Measurements from ENCODE around the gene NPC1L1.

NPC1L1 gene

DNA sequence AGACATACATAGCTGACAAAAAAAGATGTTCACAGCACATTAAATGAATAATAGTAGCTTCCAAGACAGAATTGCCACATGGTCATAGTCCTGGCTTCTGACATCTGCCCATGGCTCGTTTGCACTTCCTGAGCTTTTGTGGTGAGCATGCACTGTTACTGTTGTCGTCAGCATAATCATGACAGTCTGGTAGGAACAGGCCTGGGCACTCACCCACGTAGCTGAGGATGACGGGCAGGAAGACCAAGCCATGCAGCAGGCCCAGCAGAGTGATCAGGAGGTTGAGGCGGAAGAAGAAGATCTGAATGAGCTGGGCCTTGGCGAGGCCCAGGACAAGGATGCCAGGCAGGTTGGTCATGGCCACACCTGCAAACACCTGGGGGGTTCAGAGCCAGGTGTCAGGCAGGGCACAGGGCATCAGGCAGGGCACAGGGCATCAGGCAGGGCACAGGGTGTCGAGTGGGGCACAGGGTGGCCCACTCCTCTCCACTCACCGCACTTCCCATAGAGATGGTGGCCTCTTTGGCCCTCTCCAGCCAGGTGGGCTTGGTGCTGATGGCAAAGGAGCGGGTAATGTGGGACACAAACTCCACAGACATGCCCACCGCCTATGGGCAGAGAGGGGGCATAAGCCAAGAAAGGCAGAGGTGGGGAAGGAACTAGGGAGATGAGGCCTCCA lies 25.4 kb downstream of the NPC1L1 start:
- Histone ChIP-seq H3F3A (ENCODE audit: insufficient read depth) (no peaks in the 10 kb centered on the region), H3K27me3 (ENCODE audit: low read length) (no peaks in the 10 kb centered on the region)

DNA sequence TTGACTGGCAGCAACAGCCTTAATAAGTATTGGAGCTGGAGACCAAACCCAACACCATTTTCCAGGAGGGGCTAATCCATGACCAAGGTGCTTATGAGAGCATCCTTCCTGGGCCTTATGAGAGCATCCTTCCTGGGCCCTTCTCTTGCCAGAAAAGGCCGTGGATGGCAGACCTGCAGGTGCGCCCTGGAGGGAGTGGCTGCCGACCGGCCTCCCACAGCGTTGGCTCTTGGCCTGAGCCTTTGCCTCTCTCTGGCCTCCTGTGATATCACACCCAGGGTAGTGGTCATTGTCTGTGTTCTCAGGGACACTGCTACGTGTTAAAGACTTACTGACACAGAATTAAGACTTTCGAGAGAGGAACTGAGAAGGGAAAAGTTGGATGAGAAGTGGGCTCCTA lies 28.4 kb downstream of the NPC1L1 start:
- TF ChIP-seq, protein P1, sequence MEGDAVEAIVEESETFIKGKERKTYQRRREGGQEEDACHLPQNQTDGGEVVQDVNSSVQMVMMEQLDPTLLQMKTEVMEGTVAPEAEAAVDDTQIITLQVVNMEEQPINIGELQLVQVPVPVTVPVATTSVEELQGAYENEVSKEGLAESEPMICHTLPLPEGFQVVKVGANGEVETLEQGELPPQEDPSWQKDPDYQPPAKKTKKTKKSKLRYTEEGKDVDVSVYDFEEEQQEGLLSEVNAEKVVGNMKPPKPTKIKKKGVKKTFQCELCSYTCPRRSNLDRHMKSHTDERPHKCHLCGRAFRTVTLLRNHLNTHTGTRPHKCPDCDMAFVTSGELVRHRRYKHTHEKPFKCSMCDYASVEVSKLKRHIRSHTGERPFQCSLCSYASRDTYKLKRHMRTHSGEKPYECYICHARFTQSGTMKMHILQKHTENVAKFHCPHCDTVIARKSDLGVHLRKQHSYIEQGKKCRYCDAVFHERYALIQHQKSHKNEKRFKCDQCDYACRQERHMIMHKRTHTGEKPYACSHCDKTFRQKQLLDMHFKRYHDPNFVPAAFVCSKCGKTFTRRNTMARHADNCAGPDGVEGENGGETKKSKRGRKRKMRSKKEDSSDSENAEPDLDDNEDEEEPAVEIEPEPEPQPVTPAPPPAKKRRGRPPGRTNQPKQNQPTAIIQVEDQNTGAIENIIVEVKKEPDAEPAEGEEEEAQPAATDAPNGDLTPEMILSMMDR (IDR thresholded peaks at IDR 0.05; ENCODE audit: insufficient read depth, low read length, poor library complexity, severe bottlenecking) = no peak
- TF ChIP-seq EZH2phosphoT487 (conservative IDR thresholded peaks at IDR 0.05; ENCODE audit: low read length) = no peak
- H3K4me3 ChIP-seq (ENCODE audit: insufficient read depth, low read length, poor library complexity, severe bottlenecking) = no peak overlapping the region
- H2AFZ ChIP-seq (ENCODE audit: low read depth, low read length, severe bottlenecking) = no peak overlapping the region
- no peak overlapping the region for H3K4me2 ChIP-seq (ENCODE audit: low read depth, low read length, poor library complexity, severe bottlenecking)
- no peaks in the 10 kb centered on the region for H3K79me2 ChIP-seq (ENCODE audit: insufficient read depth, low read length)
- no peaks in the 10 kb centered on the region for H4K20me1 ChIP-seq (ENCODE audit: low read depth, low read length)
- H3K27me3 ChIP-seq (ENCODE audit: low read length) = no peaks in the 10 kb centered on the region
- H3K27ac ChIP-seq (ENCODE audit: low read depth, low read length) = no peak overlapping the region
- H3F3A ChIP-seq (ENCODE audit: insufficient read depth) = no peaks in the 10 kb centered on the region
- H3K9me2 ChIP-seq (replicated peaks; ENCODE audit: insufficient read depth, low read length) = no peaks in the 10 kb centered on the region
- H3K9ac ChIP-seq (ENCODE audit: low read length) = no peak overlapping the region
- no peaks in the 10 kb centered on the region for H3K9me3 ChIP-seq (ENCODE audit: insufficient read depth, low read length)
- H3K36me3 ChIP-seq (ENCODE audit: low read length) = no peaks in the 10 kb centered on the region

More for the DNA sequence above, 25.4 kb downstream of the NPC1L1 start:
- Histone ChIP-seq H3K4me2 (ENCODE audit: low read depth, low read length, poor library complexity, severe bottlenecking) (no peak overlapping the region), H3K79me2 (ENCODE audit: insufficient read depth, low read length) (no peaks in the 10 kb centered on the region), H3K27ac (ENCODE audit: low read depth, low read length) (no peak overlapping the region), H3K9ac (ENCODE audit: low read length) (no peak overlapping the region), H3K9me3 (ENCODE audit: insufficient read depth, low read length) (no peaks in the 10 kb centered on the region), H3K9me2 (replicated peaks; ENCODE audit: insufficient read depth, low read length) (no peaks in the 10 kb centered on the region), H3K4me3 (ENCODE audit: insufficient read depth, low read length, poor library complexity, severe bottlenecking) (no peak overlapping the region), H3K36me3 (ENCODE audit: low read length) (no peaks in the 10 kb centered on the region), H2AFZ (ENCODE audit: low read depth, low read length, severe bottlenecking) (no peak overlapping the region), H4K20me1 (ENCODE audit: low read depth, low read length) (no peaks in the 10 kb centered on the region)
- TF ChIP-seq, protein P1 (IDR thresholded peaks at IDR 0.05; ENCODE audit: insufficient read depth, low read length, poor library complexity, severe bottlenecking) = no peak
- TF ChIP-seq EZH2phosphoT487 (conservative IDR thresholded peaks at IDR 0.05; ENCODE audit: low read length) = no peak

DNA sequence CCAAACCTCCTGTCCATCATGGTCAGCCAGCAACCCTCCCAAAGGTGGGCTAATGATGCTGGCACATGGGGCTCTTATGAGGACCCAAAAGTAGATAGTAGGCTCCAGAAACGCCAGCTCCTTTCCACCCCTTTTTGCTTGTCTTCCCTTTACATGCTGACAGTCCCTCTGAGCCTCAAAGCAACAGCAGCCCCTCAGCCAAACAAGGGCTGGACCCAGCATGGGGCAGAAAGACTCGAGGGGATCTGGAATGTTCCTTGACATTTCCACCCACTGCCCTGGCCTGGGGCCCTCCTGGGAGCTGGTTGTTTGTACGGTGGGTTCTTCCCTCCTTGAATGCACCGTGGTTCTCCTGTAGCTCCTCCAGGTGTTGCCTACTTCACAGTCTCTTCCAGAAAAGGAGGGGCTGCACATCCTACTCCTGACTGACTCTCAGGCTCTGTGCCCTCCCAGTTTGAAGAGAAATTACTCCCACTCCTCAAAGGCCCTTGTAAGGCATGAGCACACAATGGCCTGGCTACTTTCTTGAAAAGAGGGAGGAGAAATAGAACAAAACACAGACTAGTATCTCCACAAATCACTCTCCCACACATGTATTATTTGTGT lies 29.2 kb downstream of the NPC1L1 start:
- Histone ChIP-seq H3K9ac (ENCODE audit: low read length) (no peak overlapping the region), H3K36me3 (ENCODE audit: low read length) (no peaks in the 10 kb centered on the region), H3K4me3 (ENCODE audit: insufficient read depth, low read length, poor library complexity, severe bottlenecking) (no peak overlapping the region), H3K9me3 (ENCODE audit: insufficient read depth, low read length) (no peaks in the 10 kb centered on the region), H3F3A (ENCODE audit: insufficient read depth) (no peaks in the 10 kb centered on the region), H3K79me2 (ENCODE audit: insufficient read depth, low read length) (no peaks in the 10 kb centered on the region), H3K27me3 (ENCODE audit: low read length) (no peaks in the 10 kb centered on the region), H3K4me2 (ENCODE audit: low read depth, low read length, poor library complexity, severe bottlenecking) (no peak overlapping the region), H2AFZ (ENCODE audit: low read depth, low read length, severe bottlenecking) (no peak overlapping the region), H3K9me2 (replicated peaks; ENCODE audit: insufficient read depth, low read length) (no peaks in the 10 kb centered on the region), H3K27ac (ENCODE audit: low read depth, low read length) (no peak overlapping the region), H4K20me1 (ENCODE audit: low read depth, low read length) (no peaks in the 10 kb centered on the region)
- TF ChIP-seq, protein P1 (IDR thresholded peaks at IDR 0.05; ENCODE audit: insufficient read depth, low read length, poor library complexity, severe bottlenecking) = no peak
- no peak for TF ChIP-seq EZH2phosphoT487 (conservative IDR thresholded peaks at IDR 0.05; ENCODE audit: low read length)

Data from SU-DHL-6 (cell line).